Measurements from ENCODE around the gene GNAS-AS1.

GNAS-AS1 gene

GRCh38 chr20:58855506-58856389 lies 5.0 kb upstream of the GNAS-AS1 start:
- DNase-seq (ENCODE audit: low spot score) = no peak

- DNase-seq (ENCODE audit: low spot score) = no peak
These were observed 4.2 kb upstream of the GNAS-AS1 start for GRCh38 chr20:58854638-58855471.

GRCh38 chr20:58853976-58854637 lies 3.4 kb upstream of the GNAS-AS1 start:
- no peak for DNase-seq (ENCODE audit: low spot score)

- no peak for DNase-seq (ENCODE audit: low spot score)
These were observed 2.8 kb upstream of the GNAS-AS1 start for GRCh38 chr20:58853466-58853865.

- DNase-seq (ENCODE audit: low spot score) = no peak
These were observed 2.0 kb upstream of the GNAS-AS1 start, which contains the start of gene GNAS for GRCh38 chr20:58852543-58853271. Gene GNAS, plus strand, starts transcription at chr20:58852716.

GRCh38 chr20:58851969-58852458 lies 1.3 kb upstream of the GNAS-AS1 start:
- DNase-seq (ENCODE audit: low spot score) = no peak

GRCh38 chr20:58851221-58851968 lies 693 bp upstream of the GNAS-AS1 start:
- no peak for DNase-seq (ENCODE audit: low spot score)

- DNase-seq (ENCODE audit: low spot score) = no peak
These were observed 3.2 kb downstream of the GNAS-AS1 start for GRCh38 chr20:58847463-58847862.

GRCh38 chr20:58845706-58846105 lies 5.0 kb downstream of the GNAS-AS1 start:
- no peak for DNase-seq (ENCODE audit: low spot score)

GRCh38 chr20:58843128-58843556 lies 7.6 kb downstream of the GNAS-AS1 start:
- no peak for DNase-seq (ENCODE audit: low spot score)

- no peak for DNase-seq (ENCODE audit: low spot score)
These were observed 8.4 kb downstream of the GNAS-AS1 start for GRCh38 chr20:58842276-58842675.

GRCh38 chr20:58841539-58842264 lies 9.0 kb downstream of the GNAS-AS1 start:
- no peak for DNase-seq (ENCODE audit: low spot score)

- DNase-seq (ENCODE audit: low spot score) = no peak
These were observed 9.7 kb downstream of the GNAS-AS1 start for GRCh38 chr20:58840816-58841538.

- no peak for DNase-seq (ENCODE audit: low spot score)
These were observed 10.5 kb downstream of the GNAS-AS1 start for GRCh38 chr20:58839991-58840747.

- no peak for DNase-seq (ENCODE audit: low spot score)
These were observed 11.2 kb downstream of the GNAS-AS1 start for GRCh38 chr20:58839474-58839874.

GRCh38 chr20:58838174-58838573 lies 12.5 kb downstream of the GNAS-AS1 start:
- no peak for DNase-seq (ENCODE audit: low spot score)

- DNase-seq (ENCODE audit: low spot score) = no peak
These were observed 13.0 kb downstream of the GNAS-AS1 start for GRCh38 chr20:58837717-58838116.

- no peak for DNase-seq (ENCODE audit: low spot score)
These were observed 14.0 kb downstream of the GNAS-AS1 start for GRCh38 chr20:58836616-58837204.
